AG10803 (cell line): ENCODE measurements around the gene SUPT7L.

Source experiments
- DNase-seq: peaks from one replicate; pipeline ENCODE4 v3.0.0; 2010; ENCODE audit warnings: low read depth
- H3K4me3 ChIP-seq: 2 replicates; pipeline ENCODE4 v1.5.1; 2011; ENCODE audit warnings: mild to moderate bottlenecking, low read length, control low read depth
- TF ChIP-seq, protein P1 (sequence below): conservative IDR thresholded peaks from 2 replicates; pipeline ENCODE4 v1.5.1; 2011; ENCODE audit warnings: mild to moderate bottlenecking, low read length, control low read depth, inconsistent platforms

SUPT7L gene

DNA sequence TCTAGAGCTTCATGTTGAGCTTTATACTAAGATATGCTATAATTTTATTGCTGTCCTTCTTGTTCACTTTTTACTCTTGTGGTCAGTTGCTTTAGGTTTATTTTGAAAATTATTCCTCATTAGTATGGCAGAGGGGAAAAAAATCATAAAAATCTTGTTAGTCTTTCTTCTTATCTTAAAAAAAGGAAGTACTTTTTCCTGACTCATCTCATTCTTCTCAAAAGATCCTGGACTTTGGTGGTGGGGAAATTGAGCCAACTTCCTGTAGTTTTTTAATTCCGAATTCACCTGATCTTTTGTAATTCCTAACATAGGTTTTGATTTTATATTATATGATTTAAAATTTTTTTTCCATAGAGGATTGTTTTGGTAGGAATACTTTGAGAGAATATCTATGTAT is 4.0 kb upstream of the SUPT7L start:
- TF ChIP-seq, protein P1, sequence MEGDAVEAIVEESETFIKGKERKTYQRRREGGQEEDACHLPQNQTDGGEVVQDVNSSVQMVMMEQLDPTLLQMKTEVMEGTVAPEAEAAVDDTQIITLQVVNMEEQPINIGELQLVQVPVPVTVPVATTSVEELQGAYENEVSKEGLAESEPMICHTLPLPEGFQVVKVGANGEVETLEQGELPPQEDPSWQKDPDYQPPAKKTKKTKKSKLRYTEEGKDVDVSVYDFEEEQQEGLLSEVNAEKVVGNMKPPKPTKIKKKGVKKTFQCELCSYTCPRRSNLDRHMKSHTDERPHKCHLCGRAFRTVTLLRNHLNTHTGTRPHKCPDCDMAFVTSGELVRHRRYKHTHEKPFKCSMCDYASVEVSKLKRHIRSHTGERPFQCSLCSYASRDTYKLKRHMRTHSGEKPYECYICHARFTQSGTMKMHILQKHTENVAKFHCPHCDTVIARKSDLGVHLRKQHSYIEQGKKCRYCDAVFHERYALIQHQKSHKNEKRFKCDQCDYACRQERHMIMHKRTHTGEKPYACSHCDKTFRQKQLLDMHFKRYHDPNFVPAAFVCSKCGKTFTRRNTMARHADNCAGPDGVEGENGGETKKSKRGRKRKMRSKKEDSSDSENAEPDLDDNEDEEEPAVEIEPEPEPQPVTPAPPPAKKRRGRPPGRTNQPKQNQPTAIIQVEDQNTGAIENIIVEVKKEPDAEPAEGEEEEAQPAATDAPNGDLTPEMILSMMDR, result no peak
- no peak for DNase-seq
- H3K4me3 ChIP-seq, result no peak overlapping the region

DNA sequence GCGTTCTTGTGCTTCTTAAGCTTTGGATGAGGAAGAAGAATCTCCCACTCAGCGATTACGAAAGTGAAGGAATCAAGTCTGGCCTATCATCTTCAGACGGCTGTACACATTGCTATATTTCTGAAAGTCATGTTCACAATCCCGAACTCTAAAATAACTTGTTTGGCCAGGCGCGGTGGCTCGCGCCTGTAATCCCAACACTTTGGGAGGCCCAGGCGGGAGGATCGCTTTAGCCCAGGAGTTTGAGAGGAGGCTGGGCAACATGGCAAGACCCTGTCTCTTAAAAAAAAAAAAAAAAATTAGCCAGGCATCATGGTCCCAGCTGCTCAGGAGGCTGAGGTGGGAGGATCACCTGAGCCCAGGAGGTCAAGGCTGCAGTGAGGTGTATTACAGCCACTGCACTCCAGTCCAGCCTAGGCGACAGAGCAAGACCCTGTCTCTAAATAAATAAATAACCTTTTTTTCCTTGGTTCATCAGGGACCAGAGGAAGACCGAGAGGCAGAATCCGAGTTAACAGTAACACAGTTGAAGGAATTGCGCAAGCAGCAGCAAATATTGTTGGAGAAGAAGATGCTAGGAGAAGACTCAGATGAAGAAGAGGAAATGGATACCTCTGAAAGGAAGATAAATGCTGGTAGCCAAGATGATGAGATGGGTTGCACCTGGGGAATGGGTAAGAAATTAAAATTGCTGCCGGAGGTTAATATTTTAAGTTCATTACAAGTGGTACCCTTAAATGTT is 1.4 kb upstream of the SUPT7L start:
- peak overlapping the region; percentile 96 for H3K4me3 ChIP-seq
- TF ChIP-seq, protein P1, result no peak
- no peak for DNase-seq

DNA sequence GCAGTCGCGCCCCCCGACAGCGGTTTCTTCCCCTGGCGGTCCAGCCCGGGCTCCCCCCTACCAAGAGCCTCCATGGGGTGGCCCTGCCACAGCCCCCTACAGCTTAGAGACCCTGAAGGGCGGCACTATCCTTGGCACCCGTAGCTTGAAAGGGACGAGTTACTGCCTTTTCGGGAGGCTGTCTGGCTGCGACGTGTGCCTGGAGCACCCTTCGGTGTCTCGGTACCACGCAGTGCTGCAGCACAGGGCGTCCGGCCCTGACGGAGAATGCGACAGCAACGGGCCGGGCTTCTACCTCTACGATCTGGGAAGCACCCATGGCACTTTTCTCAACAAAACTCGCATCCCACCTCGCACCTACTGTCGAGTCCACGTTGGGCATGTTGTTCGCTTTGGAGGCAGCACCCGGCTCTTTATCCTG is 750 bp upstream of the SUPT7L start:
- TF ChIP-seq, protein P1, result no peak
- no peak for DNase-seq
- H3K4me3 ChIP-seq, result peak overlapping the region; percentile 96

DNA sequence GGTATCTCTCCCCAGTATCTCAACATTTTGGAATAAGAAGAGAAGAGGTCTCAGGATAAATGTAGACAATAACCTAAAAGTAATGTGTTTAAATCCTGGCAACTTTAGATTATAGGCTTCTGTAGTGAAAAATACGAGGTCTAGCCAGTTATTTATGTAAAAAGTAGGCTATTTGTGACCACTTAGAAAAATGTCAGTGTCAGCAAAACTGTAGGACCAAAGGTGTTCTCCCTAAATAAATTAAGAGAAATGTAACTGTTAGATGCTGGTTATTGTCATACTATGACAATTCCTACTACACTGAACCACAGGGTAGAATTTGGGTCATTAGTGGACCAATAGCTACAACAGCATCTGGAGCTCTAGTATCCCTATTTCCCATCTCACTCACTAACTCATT is 2.0 kb downstream of the SUPT7L start:
- no peak for DNase-seq
- H3K4me3 ChIP-seq, result no peak overlapping the region
- TF ChIP-seq, protein P1, result no peak

DNA sequence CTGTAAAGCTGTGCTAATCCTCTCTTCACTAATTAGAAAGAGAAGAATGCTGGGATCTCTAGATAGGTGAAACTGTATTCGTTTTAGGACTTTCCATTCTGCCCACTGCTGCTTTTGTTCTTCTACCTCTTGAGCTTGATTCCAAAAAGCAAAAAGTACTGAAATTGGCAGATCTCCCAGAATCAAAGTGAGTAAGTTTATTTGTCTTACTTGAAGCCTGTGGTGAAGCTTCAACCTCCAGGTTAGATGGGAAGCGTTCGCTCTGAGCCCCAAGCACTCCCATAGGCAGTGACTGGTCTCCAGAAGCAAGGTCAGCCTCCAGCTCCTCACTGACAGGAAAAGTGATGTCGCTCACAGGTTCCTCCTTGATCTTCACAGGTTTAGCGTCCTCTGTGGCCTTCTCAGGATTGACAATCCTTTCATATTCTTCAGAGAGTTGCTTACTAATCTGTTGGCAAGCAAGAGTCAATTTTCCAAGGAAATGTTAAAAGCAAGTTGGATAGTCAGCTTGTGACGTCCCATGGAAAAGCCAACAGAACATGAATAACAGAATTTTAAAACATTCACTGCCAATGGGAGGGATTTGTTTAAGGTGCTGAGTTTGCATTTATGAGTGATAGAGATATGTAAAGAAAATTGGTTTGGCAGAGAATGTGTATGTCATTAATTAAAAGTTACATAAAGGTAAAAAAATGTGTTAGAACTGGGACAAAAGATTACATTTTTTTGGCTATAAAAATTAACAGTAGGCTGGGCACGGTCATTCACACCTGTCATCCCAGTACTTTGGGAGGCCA is 8.1 kb downstream of the SUPT7L start:
- DNase-seq, result peak; percentile 2
- TF ChIP-seq, protein P1, result no peak
- no peak overlapping the region for H3K4me3 ChIP-seq

DNA sequence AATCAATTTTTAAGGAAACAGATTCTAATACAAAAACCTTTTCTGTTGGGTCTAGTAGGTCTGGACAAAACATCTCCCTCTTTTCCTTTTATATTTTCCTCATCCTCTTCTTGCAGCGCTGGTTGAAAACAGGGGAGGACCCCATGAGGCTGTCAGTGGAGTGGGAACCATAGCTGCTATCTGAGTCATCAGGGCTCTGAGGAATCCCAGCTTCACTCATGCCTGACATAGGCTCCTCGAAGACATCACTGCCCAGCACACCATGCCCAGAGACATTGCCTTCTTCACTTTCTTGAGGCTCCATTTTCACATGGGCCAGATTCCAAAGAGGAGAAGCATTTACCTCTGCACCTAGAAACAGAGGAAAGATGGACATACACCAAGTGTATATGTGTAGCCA is 10.0 kb downstream of the SUPT7L start:
- no peak for DNase-seq
- H3K4me3 ChIP-seq, result no peak overlapping the region
- TF ChIP-seq, protein P1, result no peak

DNA sequence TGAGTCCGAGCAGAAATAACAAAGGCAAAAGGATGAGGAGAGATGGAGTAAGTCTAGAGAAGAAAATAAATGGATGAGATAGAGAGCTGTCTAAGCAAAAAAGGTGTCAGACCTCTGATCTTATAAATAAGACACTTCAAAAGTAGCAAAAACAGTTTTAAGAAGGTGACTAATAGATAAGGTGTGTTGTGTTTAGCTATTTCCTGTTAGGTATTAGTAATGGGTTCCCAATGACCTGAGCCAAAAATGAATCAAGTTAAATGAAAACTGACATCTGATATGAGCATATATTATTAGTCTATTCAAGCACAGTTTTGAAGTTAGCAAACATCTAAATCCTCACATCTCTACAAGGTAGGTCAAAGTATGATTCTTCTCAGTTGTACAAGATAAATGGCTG is 10.6 kb downstream of the SUPT7L start:
- TF ChIP-seq, protein P1, result no peak
- no peak overlapping the region for H3K4me3 ChIP-seq
- DNase-seq, result no peak
